ENCODE data around the gene MGMT.

Gene MGMT

GRCh38 chr10:129678186-129678585 lies 211.1 kb downstream of the MGMT start:
- in situ Hi-C loops (cut with MboI; ENCODE audit: low sequenced_read_pairs), result no loop called here

GRCh38 chr10:129679207-129679606 lies 212.2 kb downstream of the MGMT start:
- in situ Hi-C loops (cut with MboI; ENCODE audit: low sequenced_read_pairs), result no loop called here

- in situ Hi-C loops (cut with MboI; ENCODE audit: low sequenced_read_pairs), result no loop called here
Observed at GRCh38 chr10:129680661-129681344, 213.8 kb downstream of the MGMT start.

- in situ Hi-C loops (cut with MboI; ENCODE audit: low sequenced_read_pairs), result no loop called here
Observed at GRCh38 chr10:129681856-129682255, 214.8 kb downstream of the MGMT start.

- in situ Hi-C loops (cut with MboI; ENCODE audit: low sequenced_read_pairs), result no loop called here
Observed at GRCh38 chr10:129683519-129683918, 216.5 kb downstream of the MGMT start.

GRCh38 chr10:129683920-129684319 lies 216.9 kb downstream of the MGMT start:
- in situ Hi-C loops (cut with MboI; ENCODE audit: low sequenced_read_pairs), result no loop called here

GRCh38 chr10:129685271-129685670 lies 218.2 kb downstream of the MGMT start:
- in situ Hi-C loops (cut with MboI; ENCODE audit: low sequenced_read_pairs), result no loop called here

GRCh38 chr10:129689671-129690071 lies 222.6 kb downstream of the MGMT start:
- in situ Hi-C loops (cut with MboI; ENCODE audit: low sequenced_read_pairs), result no loop called here

GRCh38 chr10:129690248-129691070 lies 223.4 kb downstream of the MGMT start:
- in situ Hi-C loops (cut with MboI; ENCODE audit: low sequenced_read_pairs), result no loop called here

- in situ Hi-C loops (cut with MboI; ENCODE audit: low sequenced_read_pairs), result no loop called here
Observed at GRCh38 chr10:129692695-129693094, 225.7 kb downstream of the MGMT start.

GRCh38 chr10:129693382-129693781 lies 226.3 kb downstream of the MGMT start:
- in situ Hi-C loops (cut with MboI; ENCODE audit: low sequenced_read_pairs), result no loop called here

GRCh38 chr10:129694184-129694583 lies 227.1 kb downstream of the MGMT start:
- in situ Hi-C loops (cut with MboI; ENCODE audit: low sequenced_read_pairs), result no loop called here

GRCh38 chr10:129694691-129695243 lies 227.7 kb downstream of the MGMT start:
- in situ Hi-C loops (cut with MboI; ENCODE audit: low sequenced_read_pairs), result no loop called here

- in situ Hi-C loops (cut with MboI; ENCODE audit: low sequenced_read_pairs), result no loop called here
Observed at GRCh38 chr10:129695671-129696070, 228.6 kb downstream of the MGMT start.

GRCh38 chr10:129696636-129697035 lies 229.6 kb downstream of the MGMT start:
- in situ Hi-C loops (cut with MboI; ENCODE audit: low sequenced_read_pairs), result no loop called here

- in situ Hi-C loops (cut with MboI; ENCODE audit: low sequenced_read_pairs), result no loop called here
Observed at GRCh38 chr10:129697463-129698247, 230.6 kb downstream of the MGMT start.

- in situ Hi-C loops (cut with MboI; ENCODE audit: low sequenced_read_pairs), result no loop called here
Observed at GRCh38 chr10:129699722-129700340, 232.8 kb downstream of the MGMT start.

GRCh38 chr10:129702605-129703004 lies 235.6 kb downstream of the MGMT start:
- in situ Hi-C loops (cut with MboI; ENCODE audit: low sequenced_read_pairs), result no loop called here

GRCh38 chr10:129703287-129704137 lies 236.5 kb downstream of the MGMT start:
- in situ Hi-C loops (cut with MboI; ENCODE audit: low sequenced_read_pairs), result no loop called here

- in situ Hi-C loops (cut with MboI; ENCODE audit: low sequenced_read_pairs), result no loop called here
Observed at GRCh38 chr10:129704225-129704624, 237.2 kb downstream of the MGMT start.
